HG02759 (cell line): ENCODE measurements around the gene DDX3X.
A peak's percentile ranks its signal among the peaks of the same experiment; 100 is the strongest.

Source experiments
- ATAC-seq: cut with Tn5 transposase; IDR thresholded peaks from one replicate; pipeline ENCODE4 v1.9.1; 2021; ENCODE audit warnings: mild to moderate bottlenecking, moderate library complexity; ENCODE audit not compliant: unreplicated experiment

The DDX3X gene

DNA sequence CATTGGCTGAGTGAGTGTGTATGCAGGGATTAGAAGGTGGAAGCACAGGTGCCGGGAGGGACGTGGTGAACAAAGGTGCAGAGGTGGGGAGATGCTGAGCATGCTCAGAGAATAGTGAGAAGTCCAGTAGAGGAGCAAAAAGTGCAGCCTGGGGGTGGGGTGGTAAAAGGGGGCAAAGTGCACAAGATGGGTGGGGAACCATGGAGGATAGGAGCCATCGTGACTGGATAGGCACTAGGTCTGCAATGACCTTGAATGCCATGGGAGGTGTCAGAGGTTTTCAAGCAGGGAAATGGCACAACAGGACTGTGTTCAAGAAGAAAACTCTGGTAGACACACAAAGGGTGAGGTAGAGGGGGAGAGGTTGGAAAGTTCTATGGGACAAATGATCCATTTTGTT lies 6.6 kb upstream of the DDX3X start:
- no peak for ATAC-seq

- ATAC-seq, result no peak
These were observed 4.9 kb upstream of the DDX3X start for GRCh38 chrX:41329101-41329500.

GRCh38 chrX:41332005-41332404 lies 2.0 kb upstream of the DDX3X start:
- ATAC-seq, result no peak

DNA sequence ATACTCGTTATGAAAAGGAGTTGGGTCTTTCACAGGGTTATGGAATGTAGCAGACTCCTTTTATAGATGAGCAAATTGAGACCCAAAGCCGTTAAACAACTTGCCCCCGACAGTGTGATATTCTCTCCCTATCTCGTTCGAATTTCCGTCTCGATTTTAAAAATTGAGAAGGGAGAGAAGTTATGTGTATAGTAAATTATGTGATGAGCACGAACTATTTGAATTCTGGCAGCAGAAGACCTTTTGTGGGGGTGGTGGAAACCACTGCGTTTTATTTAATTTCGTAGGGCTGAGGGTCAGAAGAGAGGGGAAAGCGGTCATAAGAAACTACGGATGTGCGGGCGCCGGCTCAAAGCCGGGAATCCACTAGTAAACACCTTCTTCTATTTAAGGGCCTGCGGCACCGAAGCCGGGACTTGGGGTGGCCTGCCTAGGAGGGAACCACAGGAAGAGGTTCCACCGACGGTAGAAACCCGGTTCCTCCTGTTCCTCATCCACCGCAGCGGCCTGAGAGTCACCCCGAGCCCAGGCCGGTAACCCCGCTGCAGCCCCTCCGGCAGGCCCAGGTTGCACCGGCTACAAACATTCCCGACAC lies 1.5 kb upstream of the DDX3X start:
- ATAC-seq, result peak; percentile 11

DNA sequence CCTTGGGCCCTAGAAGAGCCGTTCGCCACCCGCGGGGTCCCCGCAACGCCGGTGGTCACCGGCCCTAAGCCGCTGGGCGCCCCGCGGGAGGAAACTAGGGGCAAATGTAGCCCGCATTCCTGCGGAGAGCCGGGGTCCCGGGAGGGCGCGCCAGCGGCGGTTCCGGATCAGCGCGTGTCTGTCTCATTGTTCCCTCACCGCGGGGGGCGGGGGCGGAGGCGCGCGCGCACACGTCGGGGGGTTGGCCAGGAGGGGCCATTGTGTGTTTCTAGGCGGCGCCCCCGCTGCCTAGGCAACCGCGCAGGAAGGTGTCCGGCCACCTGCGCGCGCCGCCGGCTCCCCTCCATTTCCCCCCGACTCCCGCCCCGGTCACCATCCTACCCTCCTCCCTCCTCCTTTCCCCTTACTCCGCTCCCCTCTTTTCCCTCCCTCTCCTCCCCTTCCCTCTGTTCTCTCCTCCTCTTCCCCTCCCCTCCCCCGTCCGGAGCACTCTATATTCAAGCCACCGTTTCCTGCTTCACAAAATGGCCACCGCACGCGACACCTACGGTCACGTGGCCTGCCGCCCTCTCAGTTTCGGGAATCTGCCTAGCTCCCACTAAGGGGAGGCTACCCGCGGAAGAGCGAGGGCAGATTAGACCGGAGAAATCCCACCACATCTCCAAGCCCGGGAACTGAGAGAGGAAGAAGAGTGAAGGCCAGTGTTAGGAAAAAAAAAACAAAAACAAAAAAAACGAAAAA lies 789 bp upstream of the DDX3X start:
- peak; percentile 46 for ATAC-seq

- ATAC-seq, result peak; percentile 37
These were observed 618 bp downstream of the DDX3X start for GRCh38 chrX:41334363-41335197.

DNA sequence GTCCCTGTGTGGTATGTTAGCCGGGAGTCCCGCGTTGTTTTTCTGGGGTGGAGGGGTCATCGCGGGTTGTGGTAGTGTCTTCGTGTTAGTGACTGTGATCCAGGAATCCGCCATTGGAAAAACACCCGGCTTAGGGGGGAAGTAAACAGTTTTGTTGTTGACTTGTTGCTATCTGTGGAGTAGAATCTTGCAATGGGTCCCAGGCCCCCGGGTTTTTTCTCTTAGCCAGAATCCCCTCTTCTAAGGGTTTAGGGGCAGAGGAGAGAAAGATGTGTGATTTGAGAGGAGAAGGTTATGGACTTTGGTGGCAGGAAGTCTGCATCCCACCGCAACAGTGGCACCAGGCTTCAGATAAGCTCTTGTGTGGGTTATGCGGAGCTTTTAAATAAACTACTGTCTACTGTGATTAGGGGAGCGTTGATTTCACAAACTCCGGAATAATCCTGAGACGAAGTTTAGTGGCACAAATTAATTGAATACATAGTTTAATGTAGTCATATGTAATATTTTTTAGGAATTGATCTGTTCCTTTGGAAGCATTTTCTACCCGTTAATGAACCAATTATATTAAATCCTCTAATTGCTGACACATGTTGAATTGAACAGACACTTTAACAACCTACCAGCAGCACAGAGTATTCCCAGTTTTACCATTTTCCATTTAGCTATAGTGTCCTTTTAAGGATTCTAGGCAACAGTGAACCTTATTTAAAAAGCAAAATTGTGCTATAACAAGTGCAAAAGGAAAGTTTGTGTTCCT lies 1.4 kb downstream of the DDX3X start:
- no peak for ATAC-seq

GRCh38 chrX:41335958-41336331 lies 2.0 kb downstream of the DDX3X start:
- no peak for ATAC-seq

- no peak for ATAC-seq
These were observed 2.5 kb downstream of the DDX3X start for GRCh38 chrX:41336447-41336846.

GRCh38 chrX:41337140-41337539 lies 3.2 kb downstream of the DDX3X start:
- ATAC-seq, result no peak

DNA sequence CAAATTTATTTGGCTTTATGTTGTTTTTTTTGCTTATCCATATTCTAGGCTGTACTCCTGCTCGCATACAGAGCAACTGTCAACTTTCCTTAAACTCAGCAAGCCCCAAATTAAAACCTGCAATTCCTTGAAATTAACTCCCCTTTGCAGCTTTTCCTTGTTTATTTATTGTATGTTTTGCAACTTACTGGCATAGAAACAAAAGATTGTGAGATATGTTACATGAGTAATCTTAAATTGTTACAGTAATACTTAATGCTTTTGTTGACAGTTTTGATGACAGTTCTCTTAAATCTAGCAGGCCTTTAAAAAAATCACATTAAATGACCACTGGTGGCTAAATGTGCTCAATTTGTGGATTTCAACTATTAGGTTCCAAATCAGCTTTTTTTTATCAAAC lies 4.5 kb downstream of the DDX3X start:
- no peak for ATAC-seq

GRCh38 chrX:41339148-41339547 lies 5.2 kb downstream of the DDX3X start:
- ATAC-seq, result no peak

DNA sequence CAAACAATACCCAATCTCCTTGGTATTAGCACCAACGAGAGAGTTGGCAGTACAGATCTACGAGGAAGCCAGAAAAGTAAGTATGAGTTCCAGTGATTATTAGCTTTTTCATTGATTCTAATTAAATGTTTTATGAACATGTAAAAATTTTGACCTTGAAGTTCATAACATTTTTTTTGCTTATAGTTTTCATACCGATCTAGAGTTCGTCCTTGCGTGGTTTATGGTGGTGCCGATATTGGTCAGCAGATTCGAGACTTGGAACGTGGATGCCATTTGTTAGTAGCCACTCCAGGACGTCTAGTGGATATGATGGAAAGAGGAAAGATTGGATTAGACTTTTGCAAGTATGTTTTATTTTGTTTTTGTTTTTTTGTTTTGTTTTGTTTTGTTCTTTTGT lies 10.1 kb downstream of the DDX3X start:
- no peak for ATAC-seq

DNA sequence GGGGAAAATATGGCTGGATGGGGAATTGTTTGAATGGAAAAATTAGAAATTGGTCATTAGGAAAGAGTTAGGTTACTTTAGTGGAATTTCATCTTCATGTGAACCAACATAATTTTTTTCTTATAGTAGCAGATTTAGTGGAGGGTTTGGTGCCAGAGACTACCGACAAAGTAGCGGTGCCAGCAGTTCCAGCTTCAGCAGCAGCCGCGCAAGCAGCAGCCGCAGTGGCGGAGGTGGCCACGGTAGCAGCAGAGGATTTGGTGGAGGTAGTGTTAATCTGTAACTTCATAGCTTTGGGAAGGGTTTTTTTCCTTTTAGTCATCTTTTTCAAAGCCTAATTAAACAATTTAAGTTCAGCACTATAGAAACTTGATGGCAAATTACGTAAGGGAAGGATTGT lies 13.2 kb downstream of the DDX3X start:
- no peak for ATAC-seq

GRCh38 chrX:41348551-41348950 lies 14.6 kb downstream of the DDX3X start:
- ATAC-seq, result no peak

GRCh38 chrX:41350150-41350975 lies 16.4 kb downstream of the DDX3X start:
- ATAC-seq, result no peak

GRCh38 chrX:41350976-41351569 lies 17.1 kb downstream of the DDX3X start:
- no peak for ATAC-seq

DNA sequence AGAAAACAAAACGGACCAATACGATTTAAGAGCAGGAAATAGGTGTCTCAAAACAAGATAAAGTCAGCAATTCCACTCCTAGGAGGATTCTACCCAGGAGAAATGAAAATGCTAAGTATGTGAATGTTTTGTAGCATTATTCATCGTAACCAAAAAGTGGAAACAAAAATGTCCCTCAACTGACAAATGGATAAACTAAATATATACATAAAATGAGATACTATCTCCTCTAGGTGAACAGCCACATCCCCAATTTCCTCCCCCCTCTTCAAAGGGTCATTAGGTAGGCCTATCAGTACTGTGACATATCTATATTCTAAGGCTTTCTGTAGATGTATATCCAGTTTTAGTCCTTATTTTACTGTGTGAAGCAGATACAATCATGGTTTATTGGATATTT lies 18.0 kb downstream of the DDX3X start:
- no peak for ATAC-seq

DNA sequence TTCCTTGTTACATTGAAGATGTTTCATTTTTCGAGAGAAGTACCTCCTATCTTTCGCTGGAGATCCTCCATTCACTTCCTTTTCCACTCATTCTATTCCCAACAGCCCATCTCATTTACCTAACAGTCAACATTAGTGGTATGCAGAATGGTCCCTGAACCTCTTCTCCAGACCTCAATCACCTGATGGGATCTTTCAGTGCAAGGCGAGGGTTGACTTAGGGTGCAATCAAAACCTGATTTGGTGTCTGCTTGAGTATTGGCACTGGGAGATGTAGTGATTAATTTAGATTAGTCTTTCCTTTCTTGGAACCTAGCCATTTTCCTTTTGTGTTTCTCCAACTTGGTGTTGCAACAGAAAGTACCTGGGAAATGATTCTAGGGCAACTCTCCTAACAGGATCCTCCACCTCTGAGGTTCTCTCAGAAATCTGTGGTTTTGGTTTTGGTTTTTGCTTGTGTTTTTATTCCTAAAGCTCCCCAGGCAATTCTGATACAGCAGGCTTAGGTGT lies 18.4 kb downstream of the DDX3X start:
- ATAC-seq, result no peak

DNA sequence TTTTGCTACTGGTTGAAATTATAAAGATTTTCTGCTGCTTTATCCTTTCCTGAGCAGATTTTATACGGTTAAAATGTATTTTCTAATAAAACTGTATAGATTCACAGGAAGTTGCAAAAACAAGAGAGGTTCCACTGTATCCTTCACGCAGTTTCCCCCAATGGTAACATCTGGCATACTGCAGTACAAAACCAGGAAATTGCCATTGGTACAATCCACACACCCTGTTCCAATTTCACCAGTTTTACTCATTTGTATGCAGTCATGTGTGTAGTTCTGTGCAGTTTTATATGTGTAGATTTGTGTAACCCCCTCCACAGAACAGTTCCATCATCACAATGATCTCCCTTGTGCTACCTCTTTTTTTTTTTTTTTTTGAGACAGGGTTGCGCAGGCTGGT lies 20.0 kb downstream of the DDX3X start:
- ATAC-seq, result no peak
